ENCODE data around the gene B4GALT1. TPM values are rescaled to one million over a fixed set of nuclear protein-coding genes. Genes with fewer than 3 reads are reported as not detected.

B4GALT1 gene
- total RNA-seq, 4 donors from 2014 or later = 23.7 to 126 (median 93.7) TPM

- intact Hi-C loops (cut with DNase I; ENCODE audit: low total_unique reads) (no loop called here), in situ Hi-C loops (cut with MboI; ENCODE audit: low pct_ligation_motif_present in 1 of 4, low pct_unique_long_range_greater_than_20kb in 1 of 4, low sequenced_read_pairs in 3 of 4) (no loop called here)
- TF ChIP-seq, protein P1, sequence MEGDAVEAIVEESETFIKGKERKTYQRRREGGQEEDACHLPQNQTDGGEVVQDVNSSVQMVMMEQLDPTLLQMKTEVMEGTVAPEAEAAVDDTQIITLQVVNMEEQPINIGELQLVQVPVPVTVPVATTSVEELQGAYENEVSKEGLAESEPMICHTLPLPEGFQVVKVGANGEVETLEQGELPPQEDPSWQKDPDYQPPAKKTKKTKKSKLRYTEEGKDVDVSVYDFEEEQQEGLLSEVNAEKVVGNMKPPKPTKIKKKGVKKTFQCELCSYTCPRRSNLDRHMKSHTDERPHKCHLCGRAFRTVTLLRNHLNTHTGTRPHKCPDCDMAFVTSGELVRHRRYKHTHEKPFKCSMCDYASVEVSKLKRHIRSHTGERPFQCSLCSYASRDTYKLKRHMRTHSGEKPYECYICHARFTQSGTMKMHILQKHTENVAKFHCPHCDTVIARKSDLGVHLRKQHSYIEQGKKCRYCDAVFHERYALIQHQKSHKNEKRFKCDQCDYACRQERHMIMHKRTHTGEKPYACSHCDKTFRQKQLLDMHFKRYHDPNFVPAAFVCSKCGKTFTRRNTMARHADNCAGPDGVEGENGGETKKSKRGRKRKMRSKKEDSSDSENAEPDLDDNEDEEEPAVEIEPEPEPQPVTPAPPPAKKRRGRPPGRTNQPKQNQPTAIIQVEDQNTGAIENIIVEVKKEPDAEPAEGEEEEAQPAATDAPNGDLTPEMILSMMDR (IDR thresholded peaks at IDR 0.05) = no peak
- TF ChIP-seq POLR2AphosphoS5 (IDR thresholded peaks at IDR 0.05) (no peak), POLR2A (IDR thresholded peaks at IDR 0.05) (no peak), EP300 (IDR thresholded peaks at IDR 0.05; ENCODE audit: low read depth) (no peak)
- H3K4me3 ChIP-seq = no peak overlapping the region
- DNase-seq = no peak
- H3K27me3 ChIP-seq = no peaks in the 10 kb centered on the region
- no peaks in the 10 kb centered on the region for H3K9me3 ChIP-seq
- no peak overlapping the region for H3K27ac ChIP-seq
- WGBS, 2 donors (ENCODE audit: low coverage in 1 of 2) = 100% methylated on average over 8 of the region's 8 CpGs; no CpG with 5 or more reads in 1 of the 2 donors
- no peaks in the 10 kb centered on the region for H3K36me3 ChIP-seq
- peaks cover 0 to 15% (median 1%) of the 10 kb centered on the region in 4 donors for H3K4me1 ChIP-seq
These were observed 43.6 kb downstream of the B4GALT1 start for GRCh38 chr9:33123407-33124031.

DNA sequence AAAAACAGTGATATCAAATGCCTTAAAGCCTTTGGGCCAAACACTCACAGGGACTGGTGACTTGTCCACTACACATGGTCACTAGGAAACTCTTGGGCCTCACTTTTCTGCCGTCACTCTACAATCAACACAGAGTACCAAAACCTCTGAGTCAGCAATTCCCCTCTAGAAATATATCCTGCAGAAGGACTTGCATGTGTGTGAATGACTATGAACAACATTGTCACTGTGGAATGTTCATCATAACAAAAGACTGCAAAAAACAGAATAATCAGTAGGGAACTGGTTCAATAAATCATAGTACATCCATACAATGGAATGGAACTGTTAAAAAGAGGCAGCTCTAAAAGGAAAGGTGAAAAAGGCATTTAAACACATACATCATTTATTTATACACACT lies 46.5 kb downstream of the B4GALT1 start:
- TF ChIP-seq, protein P1 (IDR thresholded peaks at IDR 0.05) = no peak
- TF ChIP-seq EP300 (IDR thresholded peaks at IDR 0.05; ENCODE audit: low read depth) = no peak
- TF ChIP-seq POLR2AphosphoS5 (IDR thresholded peaks at IDR 0.05) = no peak
- no peak for TF ChIP-seq POLR2A (IDR thresholded peaks at IDR 0.05)
- no peaks in the 10 kb centered on the region for H3K9me3 ChIP-seq
- WGBS, 2 donors (ENCODE audit: low coverage in 1 of 2) = 69 to 100% methylated on average over 1 of the region's 1 CpG
- H3K4me1 ChIP-seq = peaks cover 0 to 4% (median 0%) of the 10 kb centered on the region in 4 donors
- in situ Hi-C loops (cut with MboI; ENCODE audit: low pct_ligation_motif_present in 1 of 4, low pct_unique_long_range_greater_than_20kb in 1 of 4, low sequenced_read_pairs in 3 of 4) = no loop called here
- no peak for DNase-seq
- no peaks in the 10 kb centered on the region for H3K27me3 ChIP-seq
- no peak overlapping the region for H3K4me3 ChIP-seq
- intact Hi-C loops (cut with DNase I; ENCODE audit: low total_unique reads) = no loop called here
- no peaks in the 10 kb centered on the region for H3K36me3 ChIP-seq
- H3K27ac ChIP-seq = no peak overlapping the region

GRCh38 chr9:33117796-33118195 lies 49.3 kb downstream of the B4GALT1 start:
- Histone ChIP-seq H3K4me3 (no peak overlapping the region), H3K9me3 (no peaks in the 10 kb centered on the region), H3K27me3 (no peaks in the 10 kb centered on the region), H3K4me1 (peaks cover 0 to 4% (median 0%) of the 10 kb centered on the region in 4 donors), H3K27ac (no peak overlapping the region), H3K36me3 (peaks cover 0 to 12% (median 3%) of the 10 kb centered on the region in 4 donors)
- no peak for TF ChIP-seq POLR2A (IDR thresholded peaks at IDR 0.05)
- TF ChIP-seq POLR2AphosphoS5 (IDR thresholded peaks at IDR 0.05) = no peak
- no peak for TF ChIP-seq EP300 (IDR thresholded peaks at IDR 0.05; ENCODE audit: low read depth)
- TF ChIP-seq, protein P1 (IDR thresholded peaks at IDR 0.05) = no peak
- DNase-seq = no peak
- intact Hi-C loops (cut with DNase I; ENCODE audit: low total_unique reads) = no loop called here
- in situ Hi-C loops (cut with MboI; ENCODE audit: low pct_ligation_motif_present in 1 of 4, low pct_unique_long_range_greater_than_20kb in 1 of 4, low sequenced_read_pairs in 3 of 4) = no loop called here
- 97 to 100% methylated on average over 4 of the region's 4 CpGs for WGBS, 2 donors (ENCODE audit: low coverage in 1 of 2)

DNA sequence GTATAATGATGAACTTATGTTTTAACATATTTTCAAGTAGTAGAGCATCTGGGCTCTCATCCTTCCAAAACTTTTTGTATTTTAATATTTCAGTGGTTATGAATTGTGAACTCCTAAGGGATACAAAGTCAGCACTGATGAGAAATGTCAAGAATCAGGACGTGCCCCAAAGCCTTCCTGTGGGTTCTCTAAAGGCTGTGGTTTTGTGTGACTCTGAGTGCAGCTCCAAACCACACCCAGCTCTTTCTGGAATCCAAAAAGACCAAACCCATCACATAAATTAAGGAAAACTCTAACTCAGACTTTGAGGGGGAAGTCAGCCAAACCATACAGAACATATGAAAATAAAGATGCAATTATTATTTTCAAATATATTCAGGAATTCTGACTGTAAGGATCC lies 49.8 kb downstream of the B4GALT1 start:
- in situ Hi-C loops (cut with MboI; ENCODE audit: low pct_ligation_motif_present in 1 of 4, low pct_unique_long_range_greater_than_20kb in 1 of 4, low sequenced_read_pairs in 3 of 4) = no loop called here

More for the DNA sequence above, 49.8 kb downstream of the B4GALT1 start:
- Histone ChIP-seq H3K4me1 (peaks cover 0 to 4% (median 0%) of the 10 kb centered on the region in 4 donors), H3K9me3 (no peaks in the 10 kb centered on the region), H3K36me3 (peaks cover 0 to 15% (median 3%) of the 10 kb centered on the region in 4 donors), H3K27ac (no peak overlapping the region), H3K4me3 (no peak overlapping the region), H3K27me3 (no peaks in the 10 kb centered on the region)
- TF ChIP-seq POLR2AphosphoS5 (IDR thresholded peaks at IDR 0.05) (no peak), EP300 (IDR thresholded peaks at IDR 0.05; ENCODE audit: low read depth) (no peak), POLR2A (IDR thresholded peaks at IDR 0.05) (no peak)
- TF ChIP-seq, protein P1 (IDR thresholded peaks at IDR 0.05) = no peak
- DNase-seq = no peak
- intact Hi-C loops (cut with DNase I; ENCODE audit: low total_unique reads) = no loop called here
- WGBS, 2 donors (ENCODE audit: low coverage in 1 of 2) = 58 to 80% methylated on average over 1 of the region's 1 CpG

All from transverse colon (tissue), 4 donors.